Gastroesophageal sphincter (tissue), 3 donors: ENCODE results near the gene ITGB5.
"Not testable (repeated sequence)": the region's sequence is repeated elsewhere in the genome, so short reads cannot be mapped to it uniquely, and the experiment has no call there.

Experiments
- EP300 ChIP-seq: sonication (generic); formaldehyde crosslinking; IDR thresholded peaks from one replicate; pipeline ENCODE4 v1.6.1; 2017; ENCODE audit warnings: antibody characterized with exemption, mild to moderate bottlenecking
- POLR2A ChIP-seq, 2 donors: fragments of 450-650 bp; IDR thresholded peaks; one replicate each; pipeline ENCODE4 v1.6.1; 2017; ENCODE audit warnings: antibody characterized with exemption in 2 of 2, mild to moderate bottlenecking in 2 of 2, moderate library complexity in 1 of 2
- TF ChIP-seq, protein P1 (sequence below), 4 experiments: fragments of 200-600 bp in 2 of 4; fragments of 450-650 bp in 2 of 4; sonication (generic) in 1 of 4; IDR thresholded peaks; one replicate each; pipeline ENCODE4 v1.5.1; 2017 to 2019; ENCODE audit warnings: antibody characterized with exemption in 4 of 4, mild to moderate bottlenecking in 2 of 4, moderate library complexity in 2 of 4

DNA sequence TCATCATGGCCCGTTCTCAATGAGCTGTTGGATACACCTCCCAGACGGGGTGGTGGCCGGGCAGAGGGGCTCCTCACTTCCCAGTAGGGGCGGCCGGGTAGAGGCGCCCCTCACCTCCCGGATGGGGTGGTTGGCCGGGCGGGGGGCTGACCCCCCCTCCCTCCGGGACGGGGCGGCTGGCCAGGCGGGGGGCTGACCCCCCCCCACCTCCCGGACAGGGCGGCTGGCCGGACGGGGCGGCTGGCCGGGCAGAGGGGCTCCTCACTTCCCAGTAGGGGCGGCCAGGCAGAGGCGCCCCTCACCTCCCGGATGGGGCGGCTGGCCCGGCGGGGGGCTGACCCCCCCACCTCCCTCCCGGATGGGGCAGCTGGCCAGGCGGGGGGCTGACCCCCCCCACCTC is 137.3 kb downstream of the ITGB5 start:
- not testable (repeated sequence) for TF ChIP-seq POLR2A (IDR thresholded peaks at IDR 0.05); EP300
- TF ChIP-seq, protein P1, sequence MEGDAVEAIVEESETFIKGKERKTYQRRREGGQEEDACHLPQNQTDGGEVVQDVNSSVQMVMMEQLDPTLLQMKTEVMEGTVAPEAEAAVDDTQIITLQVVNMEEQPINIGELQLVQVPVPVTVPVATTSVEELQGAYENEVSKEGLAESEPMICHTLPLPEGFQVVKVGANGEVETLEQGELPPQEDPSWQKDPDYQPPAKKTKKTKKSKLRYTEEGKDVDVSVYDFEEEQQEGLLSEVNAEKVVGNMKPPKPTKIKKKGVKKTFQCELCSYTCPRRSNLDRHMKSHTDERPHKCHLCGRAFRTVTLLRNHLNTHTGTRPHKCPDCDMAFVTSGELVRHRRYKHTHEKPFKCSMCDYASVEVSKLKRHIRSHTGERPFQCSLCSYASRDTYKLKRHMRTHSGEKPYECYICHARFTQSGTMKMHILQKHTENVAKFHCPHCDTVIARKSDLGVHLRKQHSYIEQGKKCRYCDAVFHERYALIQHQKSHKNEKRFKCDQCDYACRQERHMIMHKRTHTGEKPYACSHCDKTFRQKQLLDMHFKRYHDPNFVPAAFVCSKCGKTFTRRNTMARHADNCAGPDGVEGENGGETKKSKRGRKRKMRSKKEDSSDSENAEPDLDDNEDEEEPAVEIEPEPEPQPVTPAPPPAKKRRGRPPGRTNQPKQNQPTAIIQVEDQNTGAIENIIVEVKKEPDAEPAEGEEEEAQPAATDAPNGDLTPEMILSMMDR (IDR thresholded peaks at IDR 0.05): not testable (repeated sequence)
